GM23338 (cell line): Measurements from ENCODE around the gene PAPPA2. TPM values are rescaled to one million over a fixed set of nuclear protein-coding genes. Genes with fewer than 3 reads are reported as not detected.

ENCODE experiments used
- ATAC-seq: fragments of 200-7000 bp; cut with Tn5 transposase; 3 replicates; pipeline ENCODE4 v1.9.1; 2020
- DNase-seq: peaks from one replicate; pipeline ENCODE4 v3.0.0-alpha.2; 2015; ENCODE audit warnings: low spot score
- H2AFZ ChIP-seq: fragments of 200-600 bp; sonication (generic); 2 replicates; pipeline ENCODE4 v1.8.0; 2016; ENCODE audit warnings: antibody characterized with exemption, mild to moderate bottlenecking, moderate library complexity
- H3F3A ChIP-seq: fragments of 200-600 bp; sonication (generic); replicated peaks from 2 replicates; pipeline ENCODE4 v1.8.0; 2017; ENCODE audit warnings: antibody characterized with exemption, mixed run types, low read depth
- H3K27ac ChIP-seq: fragments of 200-600 bp; sonication (generic); 2 replicates; pipeline ENCODE4 v1.6.1; 2016; ENCODE audit warnings: low read depth
- H3K27me3 ChIP-seq: fragments of 200-600 bp; sonication (generic); 2 replicates; pipeline ENCODE4 v1.8.0; 2016; ENCODE audit warnings: mild to moderate bottlenecking, mixed run types, moderate library complexity; ENCODE audit not compliant: insufficient read depth
- H3K36me3 ChIP-seq: fragments of 200-600 bp; sonication (generic); 2 replicates; pipeline ENCODE4 v1.8.0; 2016; ENCODE audit warnings: mild to moderate bottlenecking; ENCODE audit not compliant: insufficient read depth
- H3K4me1 ChIP-seq: fragments of 200-600 bp; sonication (generic); 2 replicates; pipeline ENCODE4 v1.8.0; 2016; ENCODE audit warnings: mild to moderate bottlenecking, moderate library complexity; ENCODE audit not compliant: insufficient read depth
- H3K4me2 ChIP-seq: fragments of 200-600 bp; sonication (generic); 2 replicates; pipeline ENCODE4 v1.7.1; 2017; ENCODE audit warnings: mixed run types
- H3K4me3 ChIP-seq: fragments of 200-600 bp; sonication (generic); 2 replicates; pipeline ENCODE4 v1.6.1; 2016; ENCODE audit warnings: mixed run types
- H3K79me2 ChIP-seq: fragments of 200-600 bp; sonication (generic); replicated peaks from 2 replicates; pipeline ENCODE4 v1.8.0; 2017; ENCODE audit warnings: mild to moderate bottlenecking; ENCODE audit not compliant: insufficient read depth
- H3K9me2 ChIP-seq: fragments of 200-600 bp; sonication (generic); 2 replicates; pipeline ENCODE4 v1.8.0; 2017; ENCODE audit not compliant: insufficient read depth
- H4K20me1 ChIP-seq: fragments of 200-600 bp; sonication (generic); replicated peaks from 2 replicates; pipeline ENCODE4 v1.8.0; 2017; ENCODE audit warnings: mild to moderate bottlenecking; ENCODE audit not compliant: insufficient read depth
- H3K27ac Mint-ChIP-seq: 2 replicates; pipeline ENCODE4 v1.8.0; 2020; ENCODE audit warnings: inconsistent platforms, mild to moderate bottlenecking, moderate library complexity, mixed read lengths
- H3K27me3 Mint-ChIP-seq: 3 replicates; pipeline ENCODE4 v1.8.0; 2022; ENCODE audit warnings: low read depth, mild to moderate bottlenecking, moderate library complexity, mixed read lengths, inconsistent platforms; ENCODE audit not compliant: insufficient read depth, poor library complexity
- H3K36me3 Mint-ChIP-seq: 3 replicates; pipeline ENCODE4 v1.8.0; 2021; ENCODE audit warnings: low read depth, mild to moderate bottlenecking, inconsistent platforms, moderate library complexity, mixed read lengths
- H3K4me1 Mint-ChIP-seq: 3 replicates; pipeline ENCODE4 v1.8.0; 2020; ENCODE audit warnings: mild to moderate bottlenecking, inconsistent platforms, mixed read lengths
- H3K4me3 Mint-ChIP-seq: 3 replicates; pipeline ENCODE4 v1.8.0; 2021; ENCODE audit warnings: moderate library complexity, mild to moderate bottlenecking, inconsistent platforms, mixed read lengths
- H3K9me3 Mint-ChIP-seq: 3 replicates; pipeline ENCODE4 v1.8.0; 2020; ENCODE audit warnings: moderate library complexity, mild to moderate bottlenecking, inconsistent platforms, mixed read lengths
- CREB1 ChIP-seq: fragments of 250-450 bp; sonication (Bioruptor Pico); IDR thresholded peaks from 2 replicates; pipeline ENCODE4 v1.5.0; 2020; ENCODE audit warnings: low read depth, mild to moderate bottlenecking, moderate library complexity
- CTCF ChIP-seq, 2 experiments: fragments of 200-600 bp in 1 of 2; sonication (generic) in 1 of 2; conservative IDR thresholded peaks; 2 replicates each; pipeline versions ENCODE4 v1.5.1 to v1.6.1; 2016 to 2017; ENCODE audit warnings: antibody characterized with exemption in 2 of 2, low read depth in 2 of 2, mild to moderate bottlenecking in 2 of 2, moderate library complexity in 1 of 2
- ETS1 ChIP-seq: IDR thresholded peaks from 2 replicates; pipeline ENCODE4 v1.6.1; 2016; ENCODE audit warnings: antibody characterized with exemption
- EZH2 ChIP-seq: fragments of 200-600 bp; sonication (generic); IDR thresholded peaks from one replicate; pipeline ENCODE4 v1.8.0; 2017; ENCODE audit warnings: antibody characterized with exemption, mild to moderate bottlenecking, low read depth; ENCODE audit not compliant: unreplicated experiment
- EZH2phosphoT487 ChIP-seq: fragments of 200-600 bp; sonication (generic); IDR thresholded peaks from one replicate; pipeline ENCODE4 v1.8.1; 2018; ENCODE audit warnings: antibody characterized with exemption; ENCODE audit not compliant: unreplicated experiment
- JUNB ChIP-seq: IDR thresholded peaks from one replicate; pipeline ENCODE4 v1.6.1; 2016; ENCODE audit warnings: antibody characterized with exemption; ENCODE audit not compliant: unreplicated experiment
- NANOG ChIP-seq: IDR thresholded peaks from 2 replicates; pipeline ENCODE4 v1.6.1; 2016; ENCODE audit warnings: antibody characterized with exemption, borderline replicate concordance
- POLR2AphosphoS5 ChIP-seq: IDR thresholded peaks from 2 replicates; pipeline ENCODE4 v1.6.1; 2016; ENCODE audit warnings: antibody characterized with exemption, low read depth
- REST ChIP-seq: IDR thresholded peaks from one replicate; pipeline ENCODE4 v1.6.1; 2018; ENCODE audit warnings: antibody characterized with exemption; ENCODE audit not compliant: unreplicated experiment
- STAT1 ChIP-seq: IDR thresholded peaks from one replicate; pipeline ENCODE4 v1.6.1; 2016; ENCODE audit warnings: antibody characterized with exemption; ENCODE audit not compliant: unreplicated experiment
- ZNF114 ChIP-seq: fragments of 250-450 bp; sonication (Bioruptor Pico); IDR thresholded peaks from 2 replicates; pipeline ENCODE4 v1.5.0; 2020; ENCODE audit warnings: mild to moderate bottlenecking, moderate library complexity
- ZNF331 ChIP-seq: fragments of 250-450 bp; sonication (Bioruptor Pico); IDR thresholded peaks from 2 replicates; pipeline ENCODE4 v1.5.0; 2020; ENCODE audit warnings: low read depth, mild to moderate bottlenecking, moderate library complexity
- polyA plus RNA-seq: library from polyadenylated mRNA; unstranded; fragments of >200 nt; fragmentation: Nextera tagmentation; extraction: Ambion mirVana; gene quantifications from 2 replicates; pipeline ENCODE4 v1.2.1, GENCODE V29; 2016
- total RNA-seq: library from RNA; depleted of rRNA; stranded (reverse); fragments of >200 nt; shearing (Covaris generic); gene quantifications from 2 replicates; pipeline ENCODE4 v1.2.3, GENCODE V29; 2014
- TF ChIP-seq, protein P1 (sequence below): fragments of 250-450 bp; sonication (Bioruptor Pico); IDR thresholded peaks from 2 replicates; pipeline ENCODE4 v1.5.0; 2020; ENCODE audit warnings: mild to moderate bottlenecking, moderate library complexity

The PAPPA2 gene
- total and polyA plus RNA-seq, 2 experiments from 2014 or later = 1.4 to 1.7 TPM

DNA sequence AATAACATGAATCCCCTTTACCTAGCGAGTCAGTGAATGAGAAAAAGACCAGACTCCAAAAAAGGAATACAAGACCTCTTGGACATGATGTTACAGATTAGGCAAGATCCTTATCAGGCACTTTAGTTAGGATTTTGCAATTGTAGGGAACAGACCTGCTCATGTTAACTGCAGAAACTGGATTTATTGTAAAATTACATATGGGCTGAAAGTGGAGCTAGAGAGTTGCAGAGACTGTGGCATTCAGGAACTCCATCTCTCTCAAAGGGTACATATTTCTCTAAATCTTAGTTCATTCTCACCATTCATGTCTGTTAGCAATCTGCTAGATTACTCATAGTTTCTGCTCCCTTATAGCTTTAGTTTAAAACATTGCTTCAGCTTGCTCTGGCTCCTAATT, 142.2 kb downstream of the PAPPA2 start:
- no peaks in the 10 kb centered on the region for H3K4me1 Mint-ChIP-seq
- Histone ChIP-seq H2AFZ (no peak overlapping the region), H4K20me1 (no peaks in the 10 kb centered on the region), H3K79me2 (no peaks in the 10 kb centered on the region), H3K4me2 (no peak overlapping the region), H3K36me3 (no peaks in the 10 kb centered on the region), H3K27me3 (no peaks in the 10 kb centered on the region), H3K27ac (no peak overlapping the region), H3K4me1 (no peaks in the 10 kb centered on the region), H3K9me2 (peaks cover 8% of the 10 kb centered on the region; the same call in 1 of the 2 replicates), H3K4me3 (no peak overlapping the region), H3F3A (no peaks in the 10 kb centered on the region)
- no peak overlapping the region for H3K27ac Mint-ChIP-seq
- no peaks in the 10 kb centered on the region for H3K36me3 Mint-ChIP-seq
- TF ChIP-seq CTCF (conservative IDR thresholded peaks at IDR 0.05; ENCODE audit: low read depth in 2 of 2) (no peak), EZH2phosphoT487 (no peak), CREB1 (CRISPR knock-in tag) (no peak), ZNF331 (no peak), ZNF114 (no peak), EZH2 (no peak), REST (no peak), ETS1 (no peak), POLR2AphosphoS5 (no peak), JUNB (no peak), STAT1 (no peak), NANOG (no peak)
- TF ChIP-seq, protein P1, sequence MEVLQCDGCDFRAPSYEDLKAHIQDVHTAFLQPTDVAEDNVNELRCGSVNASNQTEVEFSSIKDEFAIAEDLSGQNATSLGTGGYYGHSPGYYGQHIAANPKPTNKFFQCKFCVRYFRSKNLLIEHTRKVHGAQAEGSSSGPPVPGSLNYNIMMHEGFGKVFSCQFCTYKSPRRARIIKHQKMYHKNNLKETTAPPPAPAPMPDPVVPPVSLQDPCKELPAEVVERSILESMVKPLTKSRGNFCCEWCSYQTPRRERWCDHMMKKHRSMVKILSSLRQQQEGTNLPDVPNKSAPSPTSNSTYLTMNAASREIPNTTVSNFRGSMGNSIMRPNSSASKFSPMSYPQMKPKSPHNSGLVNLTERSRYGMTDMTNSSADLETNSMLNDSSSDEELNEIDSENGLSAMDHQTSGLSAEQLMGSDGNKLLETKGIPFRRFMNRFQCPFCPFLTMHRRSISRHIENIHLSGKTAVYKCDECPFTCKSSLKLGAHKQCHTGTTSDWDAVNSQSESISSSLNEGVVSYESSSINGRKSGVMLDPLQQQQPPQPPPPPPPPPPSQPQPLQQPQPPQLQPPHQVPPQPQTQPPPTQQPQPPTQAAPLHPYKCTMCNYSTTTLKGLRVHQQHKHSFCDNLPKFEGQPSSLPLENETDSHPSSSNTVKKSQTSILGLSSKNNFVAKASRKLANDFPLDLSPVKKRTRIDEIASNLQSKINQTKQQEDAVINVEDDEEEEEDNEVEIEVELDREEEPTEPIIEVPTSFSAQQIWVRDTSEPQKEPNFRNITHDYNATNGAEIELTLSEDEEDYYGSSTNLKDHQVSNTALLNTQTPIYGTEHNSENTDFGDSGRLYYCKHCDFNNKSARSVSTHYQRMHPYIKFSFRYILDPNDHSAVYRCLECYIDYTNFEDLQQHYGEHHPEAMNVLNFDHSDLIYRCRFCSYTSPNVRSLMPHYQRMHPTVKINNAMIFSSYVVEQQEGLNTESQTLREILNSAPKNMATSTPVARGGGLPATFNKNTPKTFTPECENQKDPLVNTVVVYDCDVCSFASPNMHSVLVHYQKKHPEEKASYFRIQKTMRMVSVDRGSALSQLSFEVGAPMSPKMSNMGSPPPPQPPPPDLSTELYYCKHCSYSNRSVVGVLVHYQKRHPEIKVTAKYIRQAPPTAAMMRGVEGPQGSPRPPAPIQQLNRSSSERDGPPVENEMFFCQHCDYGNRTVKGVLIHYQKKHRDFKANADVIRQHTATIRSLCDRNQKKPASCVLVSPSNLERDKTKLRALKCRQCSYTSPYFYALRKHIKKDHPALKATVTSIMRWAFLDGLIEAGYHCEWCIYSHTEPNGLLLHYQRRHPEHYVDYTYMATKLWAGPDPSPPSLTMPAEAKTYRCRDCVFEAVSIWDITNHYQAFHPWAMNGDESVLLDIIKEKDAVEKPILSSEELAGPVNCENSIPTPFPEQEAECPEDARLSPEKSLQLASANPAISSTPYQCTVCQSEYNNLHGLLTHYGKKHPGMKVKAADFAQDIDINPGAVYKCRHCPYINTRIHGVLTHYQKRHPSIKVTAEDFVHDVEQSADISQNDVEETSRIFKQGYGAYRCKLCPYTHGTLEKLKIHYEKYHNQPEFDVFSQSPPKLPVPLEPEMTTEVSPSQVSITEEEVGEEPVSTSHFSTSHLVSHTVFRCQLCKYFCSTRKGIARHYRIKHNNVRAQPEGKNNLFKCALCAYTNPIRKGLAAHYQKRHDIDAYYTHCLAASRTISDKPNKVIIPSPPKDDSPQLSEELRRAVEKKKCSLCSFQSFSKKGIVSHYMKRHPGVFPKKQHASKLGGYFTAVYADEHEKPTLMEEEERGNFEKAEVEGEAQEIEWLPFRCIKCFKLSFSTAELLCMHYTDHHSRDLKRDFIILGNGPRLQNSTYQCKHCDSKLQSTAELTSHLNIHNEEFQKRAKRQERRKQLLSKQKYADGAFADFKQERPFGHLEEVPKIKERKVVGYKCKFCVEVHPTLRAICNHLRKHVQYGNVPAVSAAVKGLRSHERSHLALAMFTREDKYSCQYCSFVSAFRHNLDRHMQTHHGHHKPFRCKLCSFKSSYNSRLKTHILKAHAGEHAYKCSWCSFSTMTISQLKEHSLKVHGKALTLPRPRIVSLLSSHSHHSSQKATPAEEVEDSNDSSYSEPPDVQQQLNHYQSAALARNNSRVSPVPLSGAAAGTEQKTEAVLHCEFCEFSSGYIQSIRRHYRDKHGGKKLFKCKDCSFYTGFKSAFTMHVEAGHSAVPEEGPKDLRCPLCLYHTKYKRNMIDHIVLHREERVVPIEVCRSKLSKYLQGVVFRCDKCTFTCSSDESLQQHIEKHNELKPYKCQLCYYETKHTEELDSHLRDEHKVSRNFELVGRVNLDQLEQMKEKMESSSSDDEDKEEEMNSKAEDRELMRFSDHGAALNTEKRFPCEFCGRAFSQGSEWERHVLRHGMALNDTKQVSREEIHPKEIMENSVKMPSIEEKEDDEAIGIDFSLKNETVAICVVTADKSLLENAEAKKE (CRISPR knock-in tag) = no peak
- ATAC-seq (no peak), DNase-seq (no peak)
- no peaks in the 10 kb centered on the region for H3K27me3 Mint-ChIP-seq
- H3K9me3 Mint-ChIP-seq = no peaks in the 10 kb centered on the region
- no peak overlapping the region for H3K4me3 Mint-ChIP-seq
